ENCODE results near the gene NLE1.

- TF ChIP-seq CTCF (IDR thresholded peaks at IDR 0.05; ENCODE audit: poor library complexity, severe bottlenecking) = no peak
- no peak for TF ChIP-seq POLR2AphosphoS5 (IDR thresholded peaks at IDR 0.05)
- TF ChIP-seq, protein P1, sequence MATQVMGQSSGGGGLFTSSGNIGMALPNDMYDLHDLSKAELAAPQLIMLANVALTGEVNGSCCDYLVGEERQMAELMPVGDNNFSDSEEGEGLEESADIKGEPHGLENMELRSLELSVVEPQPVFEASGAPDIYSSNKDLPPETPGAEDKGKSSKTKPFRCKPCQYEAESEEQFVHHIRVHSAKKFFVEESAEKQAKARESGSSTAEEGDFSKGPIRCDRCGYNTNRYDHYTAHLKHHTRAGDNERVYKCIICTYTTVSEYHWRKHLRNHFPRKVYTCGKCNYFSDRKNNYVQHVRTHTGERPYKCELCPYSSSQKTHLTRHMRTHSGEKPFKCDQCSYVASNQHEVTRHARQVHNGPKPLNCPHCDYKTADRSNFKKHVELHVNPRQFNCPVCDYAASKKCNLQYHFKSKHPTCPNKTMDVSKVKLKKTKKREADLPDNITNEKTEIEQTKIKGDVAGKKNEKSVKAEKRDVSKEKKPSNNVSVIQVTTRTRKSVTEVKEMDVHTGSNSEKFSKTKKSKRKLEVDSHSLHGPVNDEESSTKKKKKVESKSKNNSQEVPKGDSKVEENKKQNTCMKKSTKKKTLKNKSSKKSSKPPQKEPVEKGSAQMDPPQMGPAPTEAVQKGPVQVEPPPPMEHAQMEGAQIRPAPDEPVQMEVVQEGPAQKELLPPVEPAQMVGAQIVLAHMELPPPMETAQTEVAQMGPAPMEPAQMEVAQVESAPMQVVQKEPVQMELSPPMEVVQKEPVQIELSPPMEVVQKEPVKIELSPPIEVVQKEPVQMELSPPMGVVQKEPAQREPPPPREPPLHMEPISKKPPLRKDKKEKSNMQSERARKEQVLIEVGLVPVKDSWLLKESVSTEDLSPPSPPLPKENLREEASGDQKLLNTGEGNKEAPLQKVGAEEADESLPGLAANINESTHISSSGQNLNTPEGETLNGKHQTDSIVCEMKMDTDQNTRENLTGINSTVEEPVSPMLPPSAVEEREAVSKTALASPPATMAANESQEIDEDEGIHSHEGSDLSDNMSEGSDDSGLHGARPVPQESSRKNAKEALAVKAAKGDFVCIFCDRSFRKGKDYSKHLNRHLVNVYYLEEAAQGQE (IDR thresholded peaks at IDR 0.05; ENCODE audit: borderline replicate concordance) = no peak
- no peak for TF ChIP-seq EZH2 (IDR thresholded peaks at IDR 0.05; ENCODE audit: borderline replicate concordance, insufficient read depth, low read length, poor library complexity, severe bottlenecking)
- TF ChIP-seq TAF1 (IDR thresholded peaks at IDR 0.05; ENCODE audit: low read depth) = no peak
- TF ChIP-seq RAD21 (conservative IDR thresholded peaks at IDR 0.05) = no peak
- no peak for TF ChIP-seq EP300 (conservative IDR thresholded peaks at IDR 0.05; ENCODE audit: poor library complexity, severe bottlenecking)
- TF ChIP-seq SMC3 (conservative IDR thresholded peaks at IDR 0.05; ENCODE audit: poor library complexity) = no peak
- TF ChIP-seq MXI1 (conservative IDR thresholded peaks at IDR 0.05; ENCODE audit: poor library complexity, severe bottlenecking) = no peak
Observed at GRCh38 chr17:35082073-35082657, 59.9 kb downstream of the NLE1 start.

Data from neural cell (in vitro differentiated cells).